Measurements from ENCODE around the gene NRN1. TPM values are rescaled to one million over a fixed set of nuclear protein-coding genes. Genes with fewer than 3 reads are reported as not detected.

Gene NRN1
- total RNA-seq, 1 experiment from 2014 or later, result 0.18 TPM

- in situ Hi-C loops (cut with HindIII; ENCODE audit: low pct_unique_long_range_greater_than_20kb, low sequenced_read_pairs), result no loop called here
- H3K9me3 ChIP-seq (ENCODE audit: control insufficient read depth, insufficient read depth, low read depth, low read length), result no peaks in the 10 kb centered on the region
- peaks cover 7% of the 10 kb centered on the region; the same call in 1 of the 2 replicates for H3K27me3 ChIP-seq (ENCODE audit: control insufficient read depth, insufficient read depth, low read length)
- ChIA-PET POLR2A (no interaction called here), CTCF (no interaction called here)
- DNase-seq (ENCODE audit: low read depth, low spot score) (no peak), ATAC-seq (no peak)
- intact Hi-C loops (cut with micrococcal nuclease; ENCODE audit: unreplicated experiment), result loop anchor here (10.0 kb wide), 1 partner anchor 521 kb away; no protein-coding TSS in a partner anchor
- H3K4me3 ChIP-seq (ENCODE audit: low read depth in 2 of 2, low read length in 2 of 2), result no peak overlapping the region
- no peak overlapping the region for H3K27ac ChIP-seq (ENCODE audit: low read length)
- peaks cover 10% of the 10 kb centered on the region for H3K4me1 ChIP-seq (ENCODE audit: control insufficient read depth, insufficient read depth, low read length)
- no peak for TF ChIP-seq SIN3A (IDR thresholded peaks at IDR 0.05; ENCODE audit: borderline replicate concordance, insufficient read depth, low read depth, low read length)
- no TSS peak for BruUV-seq (replicated peaks)
- H3K36me3 ChIP-seq (ENCODE audit: control insufficient read depth, insufficient read depth, low read length), result no peaks in the 10 kb centered on the region
These were observed 11.1 kb downstream of the NRN1 start for GRCh38 chr6:5995658-5995948.

- CTCF ChIA-PET, result interaction anchor here (1.1 kb wide), 1 partner anchor 524 kb away, joined by 4 read pairs; no protein-coding TSS in a partner anchor
- in situ Hi-C loops (cut with HindIII; ENCODE audit: low pct_unique_long_range_greater_than_20kb, low sequenced_read_pairs), result no loop called here
- ATAC-seq, result no peak
These were observed 11.6 kb downstream of the NRN1 start for GRCh38 chr6:5994999-5995657.

More at GRCh38 chr6:5994999-5995657, 11.6 kb downstream of the NRN1 start:
- no peak overlapping the region for H3K4me3 ChIP-seq (ENCODE audit: low read depth in 2 of 2, low read length in 2 of 2)
- intact Hi-C loops (cut with micrococcal nuclease; ENCODE audit: unreplicated experiment), result loop anchor here (10.0 kb wide), 1 partner anchor 520 kb away; no protein-coding TSS in a partner anchor
- peaks cover 10% of the 10 kb centered on the region for H3K4me1 ChIP-seq (ENCODE audit: control insufficient read depth, insufficient read depth, low read length)
- no peak for TF ChIP-seq POLR2AphosphoS5 (IDR thresholded peaks at IDR 0.05; ENCODE audit: low read depth, low read length)
- TF ChIP-seq CTCF (IDR thresholded peaks at IDR 0.05), result no peak
- TF ChIP-seq TCF7L2 (IDR thresholded peaks at IDR 0.05; ENCODE audit: low read depth, low read length), result no peak
- TF ChIP-seq REST (IDR thresholded peaks at IDR 0.05; ENCODE audit: insufficient read depth in 1 of 2, low read depth in 2 of 2, low read length in 1 of 2), result no peak
- no peak for TF ChIP-seq SIN3A (IDR thresholded peaks at IDR 0.05; ENCODE audit: borderline replicate concordance, insufficient read depth, low read depth, low read length)
- no peak overlapping the region for H3K27ac ChIP-seq (ENCODE audit: low read length)
- POLR2A ChIA-PET, result no interaction called here
- peaks cover 7% of the 10 kb centered on the region; the same call in 1 of the 2 replicates for H3K27me3 ChIP-seq (ENCODE audit: control insufficient read depth, insufficient read depth, low read length)
- H3K36me3 ChIP-seq (ENCODE audit: control insufficient read depth, insufficient read depth, low read length), result no peaks in the 10 kb centered on the region
- DNase-seq (ENCODE audit: low read depth, low spot score), result no peak
- H3K9me3 ChIP-seq (ENCODE audit: control insufficient read depth, insufficient read depth, low read depth, low read length), result no peaks in the 10 kb centered on the region
- BruUV-seq (replicated peaks), result no TSS peak
